ENCODE measurements around the gene USP37.

Gene USP37

DNA sequence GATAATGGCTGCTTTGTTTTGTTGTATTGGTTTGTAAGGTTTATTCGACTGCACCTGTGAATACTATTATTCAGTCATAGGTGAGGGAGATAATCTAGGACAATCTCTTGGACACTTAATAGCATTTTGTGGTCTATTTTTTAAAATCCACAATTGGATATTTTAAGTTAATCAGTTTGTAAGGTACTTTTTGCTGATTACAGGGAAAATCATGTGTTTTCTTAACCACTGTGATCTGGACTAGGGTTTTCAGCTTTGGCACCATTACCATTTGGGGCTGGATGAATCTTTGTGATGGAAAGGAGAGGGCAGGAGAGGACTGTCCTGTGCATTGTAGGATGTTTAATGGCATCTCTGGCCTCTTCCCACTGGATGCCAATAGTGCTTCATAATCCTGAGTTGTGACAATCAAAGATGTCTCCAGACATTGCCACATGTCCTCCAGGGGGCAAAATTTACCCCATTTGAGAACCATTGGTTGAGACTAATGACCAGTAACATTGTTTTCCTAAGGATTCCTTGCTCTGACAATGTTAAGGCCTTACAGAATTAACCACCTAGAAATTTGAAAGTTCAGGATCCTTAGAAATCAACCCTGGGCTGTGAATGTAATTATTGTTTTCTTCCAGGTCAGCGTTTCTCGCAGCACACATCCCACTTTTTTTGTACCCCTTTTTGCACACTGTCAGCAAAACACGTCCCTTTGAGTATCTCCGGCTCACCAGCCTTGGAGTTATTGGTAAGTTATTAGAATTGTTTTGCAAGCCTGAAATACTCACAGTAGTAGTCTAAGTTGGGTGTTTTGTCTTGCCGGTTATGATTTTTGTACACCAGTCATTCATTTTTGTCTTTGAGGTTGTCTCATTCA, 16.1 kb upstream of the USP37 start:
- TF ChIP-seq SUZ12 (IDR thresholded peaks at IDR 0.05; ENCODE audit: extremely low read depth, insufficient read depth, insufficient read length), result no peak
- TF ChIP-seq ZNF274 (IDR thresholded peaks at IDR 0.05; ENCODE audit: low read depth, low read length), result no peak
- TF ChIP-seq YY1 (IDR thresholded peaks at IDR 0.05; ENCODE audit: insufficient read depth, insufficient read length), result no peak
- no peak overlapping the region for H3K4me3 ChIP-seq (ENCODE audit: insufficient read length, low read depth)
- peaks cover 79% of the 10 kb centered on the region for H3K36me3 ChIP-seq (ENCODE audit: insufficient read depth, insufficient read length, low read length)
- DNase-seq (ENCODE audit: low read depth, low spot score), result no peak
- no peaks in the 10 kb centered on the region for H3K9me3 ChIP-seq (ENCODE audit: insufficient read depth, low read length)
- H3K4me1 ChIP-seq (ENCODE audit: insufficient read depth, insufficient read length), result no peaks in the 10 kb centered on the region
- no peak overlapping the region for H3K9ac ChIP-seq (ENCODE audit: insufficient read length, low read depth)
- no peaks in the 10 kb centered on the region for H3K27me3 ChIP-seq (ENCODE audit: insufficient read depth, insufficient read length)

DNA sequence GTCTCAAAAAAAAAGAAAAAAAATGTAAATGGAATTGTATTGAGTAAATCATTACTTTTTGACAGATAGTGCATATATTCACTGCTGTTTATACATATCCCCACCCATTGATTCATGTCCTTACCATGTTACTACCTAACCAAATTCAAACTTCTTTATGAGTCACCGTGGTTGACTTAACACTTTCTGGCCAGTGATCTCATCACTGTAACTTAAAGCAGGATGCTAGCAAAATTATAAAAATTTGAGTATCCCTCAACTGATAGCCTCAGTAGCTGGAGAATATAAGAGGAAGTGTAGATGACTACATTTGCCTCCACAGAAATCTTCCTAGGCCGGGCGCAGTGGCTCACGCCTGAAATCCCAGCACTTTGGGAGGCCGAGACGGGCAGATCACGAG, 13.9 kb upstream of the USP37 start:
- DNase-seq (ENCODE audit: low read depth, low spot score), result no peak
- TF ChIP-seq ZNF274 (IDR thresholded peaks at IDR 0.05; ENCODE audit: low read depth, low read length), result no peak
- no peak for TF ChIP-seq YY1 (IDR thresholded peaks at IDR 0.05; ENCODE audit: insufficient read depth, insufficient read length)
- no peak for TF ChIP-seq SUZ12 (IDR thresholded peaks at IDR 0.05; ENCODE audit: extremely low read depth, insufficient read depth, insufficient read length)
- H3K36me3 ChIP-seq (ENCODE audit: insufficient read depth, insufficient read length, low read length), result peaks cover 72% of the 10 kb centered on the region

DNA sequence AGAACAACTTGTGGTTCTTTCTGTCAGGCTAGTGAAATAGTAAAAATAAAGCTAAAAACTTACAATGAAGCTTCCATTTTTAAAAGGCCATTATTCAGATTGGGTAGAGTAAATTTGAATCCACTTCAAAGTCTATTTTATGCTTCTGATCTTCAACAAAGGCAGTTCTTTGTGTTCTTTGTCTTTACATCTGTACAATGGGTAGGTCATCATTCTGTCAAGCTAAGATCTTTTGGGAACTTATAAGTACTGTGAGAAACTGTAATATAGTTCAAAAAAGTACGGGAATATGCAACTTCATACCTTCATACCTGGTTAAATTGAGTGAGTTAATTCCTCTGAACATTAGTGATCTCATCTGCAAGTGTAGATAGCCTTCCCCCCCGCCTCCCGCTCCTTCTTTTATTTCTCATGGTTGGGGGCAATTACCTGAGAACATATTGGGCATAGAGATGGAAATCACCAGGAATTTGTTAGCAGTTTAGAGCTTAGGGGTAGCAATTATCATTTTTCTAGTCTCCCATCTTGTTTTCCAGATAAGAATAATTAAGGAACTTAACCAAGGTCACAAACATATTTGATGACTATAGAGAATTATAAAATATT, 10.2 kb upstream of the USP37 start:
- no peak for TF ChIP-seq SUZ12 (IDR thresholded peaks at IDR 0.05; ENCODE audit: extremely low read depth, insufficient read depth, insufficient read length)
- no peak for TF ChIP-seq ZNF274 (IDR thresholded peaks at IDR 0.05; ENCODE audit: low read depth, low read length)
- no peak for TF ChIP-seq YY1 (IDR thresholded peaks at IDR 0.05; ENCODE audit: insufficient read depth, insufficient read length)
- Histone ChIP-seq H3K9me3 (ENCODE audit: insufficient read depth, low read length) (no peaks in the 10 kb centered on the region), H3K27me3 (ENCODE audit: insufficient read depth, insufficient read length) (no peaks in the 10 kb centered on the region), H3K4me1 (ENCODE audit: insufficient read depth, insufficient read length) (no peaks in the 10 kb centered on the region), H3K36me3 (ENCODE audit: insufficient read depth, insufficient read length, low read length) (peaks cover 66% of the 10 kb centered on the region), H3K4me3 (ENCODE audit: insufficient read length, low read depth) (no peak overlapping the region), H3K9ac (ENCODE audit: insufficient read length, low read depth) (no peak overlapping the region)
- no peak for DNase-seq (ENCODE audit: low read depth, low spot score)

More for the DNA sequence above, 13.9 kb upstream of the USP37 start:
- Histone ChIP-seq H3K4me3 (ENCODE audit: insufficient read length, low read depth) (no peak overlapping the region), H3K9me3 (ENCODE audit: insufficient read depth, low read length) (no peaks in the 10 kb centered on the region), H3K4me1 (ENCODE audit: insufficient read depth, insufficient read length) (no peaks in the 10 kb centered on the region), H3K27me3 (ENCODE audit: insufficient read depth, insufficient read length) (no peaks in the 10 kb centered on the region), H3K9ac (ENCODE audit: insufficient read length, low read depth) (no peak overlapping the region)

DNA sequence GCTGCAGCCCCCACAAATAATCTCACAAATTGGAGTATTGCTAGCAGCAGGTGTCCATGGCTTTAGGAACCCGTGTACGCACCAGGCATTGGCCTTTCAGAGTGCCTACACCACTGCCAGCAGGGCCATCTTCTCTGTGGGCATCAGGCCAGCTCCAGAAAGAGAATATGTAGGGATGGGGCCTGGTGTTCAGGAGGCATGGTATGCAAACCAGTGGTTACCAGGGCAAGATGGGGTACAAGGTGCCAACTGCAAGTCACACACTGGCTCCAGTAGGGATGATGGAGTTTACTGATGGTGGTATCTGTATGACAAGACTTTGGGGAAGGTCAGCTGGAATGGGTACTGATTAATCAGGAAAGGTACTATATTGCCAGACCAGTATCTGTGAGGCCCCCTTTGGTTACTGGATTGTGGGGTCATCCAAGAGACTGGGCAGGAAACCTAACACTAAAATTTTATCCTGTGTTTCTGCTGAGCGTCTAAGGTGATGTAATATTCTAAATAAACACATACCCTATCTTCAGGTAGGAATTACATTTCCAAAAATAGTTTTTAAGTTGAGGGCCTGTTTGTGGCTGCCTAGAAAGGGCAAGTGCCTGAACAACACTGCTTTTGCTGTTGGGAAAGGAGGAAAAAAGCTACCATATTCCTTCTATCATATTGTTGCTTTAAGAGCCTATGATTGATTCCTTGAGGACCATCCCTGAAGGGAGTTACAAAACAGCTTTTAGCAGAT, 9.5 kb upstream of the USP37 start:
- Histone ChIP-seq H3K4me1 (ENCODE audit: insufficient read depth, insufficient read length) (no peaks in the 10 kb centered on the region), H3K36me3 (ENCODE audit: insufficient read depth, insufficient read length, low read length) (peaks cover 67% of the 10 kb centered on the region), H3K9ac (ENCODE audit: insufficient read length, low read depth) (no peak overlapping the region), H3K9me3 (ENCODE audit: insufficient read depth, low read length) (no peaks in the 10 kb centered on the region), H3K4me3 (ENCODE audit: insufficient read length, low read depth) (no peak overlapping the region), H3K27me3 (ENCODE audit: insufficient read depth, insufficient read length) (no peaks in the 10 kb centered on the region)
- no peak for DNase-seq (ENCODE audit: low read depth, low spot score)
- TF ChIP-seq SUZ12 (IDR thresholded peaks at IDR 0.05; ENCODE audit: extremely low read depth, insufficient read depth, insufficient read length) (no peak), ZNF274 (IDR thresholded peaks at IDR 0.05; ENCODE audit: low read depth, low read length) (no peak), YY1 (IDR thresholded peaks at IDR 0.05; ENCODE audit: insufficient read depth, insufficient read length) (no peak)

DNA sequence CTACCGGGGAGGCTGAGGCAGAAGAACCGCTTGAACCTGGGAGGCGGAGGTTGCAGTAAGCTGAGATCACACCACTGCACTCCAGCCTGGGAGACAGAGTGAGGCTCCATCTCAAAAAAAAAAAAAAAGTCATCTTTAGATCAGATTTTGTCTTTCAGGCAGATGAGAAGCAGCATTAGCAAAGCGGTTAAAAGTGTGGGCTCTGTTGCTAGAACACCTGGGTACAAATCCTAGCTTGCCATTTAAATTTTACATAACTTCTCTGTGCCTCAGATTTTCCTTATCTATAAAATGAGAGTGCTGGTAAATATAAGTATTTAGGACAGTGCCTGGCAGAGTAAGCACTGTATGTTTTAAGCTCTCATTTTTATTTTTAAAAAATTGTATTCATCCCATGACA, 8.7 kb upstream of the USP37 start:
- H3K4me1 ChIP-seq (ENCODE audit: insufficient read depth, insufficient read length), result no peaks in the 10 kb centered on the region
- H3K9ac ChIP-seq (ENCODE audit: insufficient read length, low read depth), result no peak overlapping the region
- TF ChIP-seq YY1 (IDR thresholded peaks at IDR 0.05; ENCODE audit: insufficient read depth, insufficient read length) (no peak), SUZ12 (IDR thresholded peaks at IDR 0.05; ENCODE audit: extremely low read depth, insufficient read depth, insufficient read length) (no peak), ZNF274 (IDR thresholded peaks at IDR 0.05; ENCODE audit: low read depth, low read length) (no peak)

DNA sequence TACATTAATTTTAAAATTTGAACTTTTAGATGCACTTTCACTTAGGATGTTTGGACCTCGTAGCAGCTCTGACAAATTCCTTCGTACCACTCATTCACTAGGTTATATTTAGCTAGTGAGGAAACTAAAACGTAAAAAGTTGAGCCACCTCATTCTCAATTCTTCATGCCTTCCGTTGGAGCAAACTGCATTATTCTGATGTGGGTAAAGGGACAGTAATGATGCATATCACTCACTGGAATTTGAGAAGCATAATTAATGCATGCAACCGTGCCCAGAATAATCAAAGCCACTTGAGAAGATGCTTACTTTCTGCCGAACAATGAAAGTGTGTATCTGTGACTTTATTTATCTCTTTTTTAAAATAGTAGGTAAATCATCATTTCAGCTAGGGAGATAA, 2.7 kb upstream of the USP37 start:
- no peaks in the 10 kb centered on the region for H3K4me1 ChIP-seq (ENCODE audit: insufficient read depth, insufficient read length)
- no peaks in the 10 kb centered on the region for H3K9me3 ChIP-seq (ENCODE audit: insufficient read depth, low read length)
- no peaks in the 10 kb centered on the region for H3K27me3 ChIP-seq (ENCODE audit: insufficient read depth, insufficient read length)
- TF ChIP-seq SUZ12 (IDR thresholded peaks at IDR 0.05; ENCODE audit: extremely low read depth, insufficient read depth, insufficient read length) (no peak), ZNF274 (IDR thresholded peaks at IDR 0.05; ENCODE audit: low read depth, low read length) (no peak), YY1 (IDR thresholded peaks at IDR 0.05; ENCODE audit: insufficient read depth, insufficient read length) (no peak)
- H3K36me3 ChIP-seq (ENCODE audit: insufficient read depth, insufficient read length, low read length), result peaks cover 60% of the 10 kb centered on the region
- no peak for DNase-seq (ENCODE audit: low read depth, low spot score)
- peak overlapping the region; percentile 50 for H3K9ac ChIP-seq (ENCODE audit: insufficient read length, low read depth)
- no peak overlapping the region for H3K4me3 ChIP-seq (ENCODE audit: insufficient read length, low read depth)

More for the DNA sequence above, 8.7 kb upstream of the USP37 start:
- Histone ChIP-seq H3K27me3 (ENCODE audit: insufficient read depth, insufficient read length) (no peaks in the 10 kb centered on the region), H3K36me3 (ENCODE audit: insufficient read depth, insufficient read length, low read length) (peaks cover 72% of the 10 kb centered on the region), H3K4me3 (ENCODE audit: insufficient read length, low read depth) (no peak overlapping the region), H3K9me3 (ENCODE audit: insufficient read depth, low read length) (no peaks in the 10 kb centered on the region)
- DNase-seq (ENCODE audit: low read depth, low spot score), result no peak

Measured in NT2/D1 (cell line).